Activated T-cell treated with anti-CD3 and anti-CD28 coated beads for 24 hours (primary cell): Measurements from ENCODE around the gene SLC24A3.

ENCODE experiments used
- DNase-seq: peaks from one replicate; pipeline ENCODE4 v3.0.0-alpha.2; 2020; ENCODE audit warnings: low read depth

SLC24A3 gene

DNA sequence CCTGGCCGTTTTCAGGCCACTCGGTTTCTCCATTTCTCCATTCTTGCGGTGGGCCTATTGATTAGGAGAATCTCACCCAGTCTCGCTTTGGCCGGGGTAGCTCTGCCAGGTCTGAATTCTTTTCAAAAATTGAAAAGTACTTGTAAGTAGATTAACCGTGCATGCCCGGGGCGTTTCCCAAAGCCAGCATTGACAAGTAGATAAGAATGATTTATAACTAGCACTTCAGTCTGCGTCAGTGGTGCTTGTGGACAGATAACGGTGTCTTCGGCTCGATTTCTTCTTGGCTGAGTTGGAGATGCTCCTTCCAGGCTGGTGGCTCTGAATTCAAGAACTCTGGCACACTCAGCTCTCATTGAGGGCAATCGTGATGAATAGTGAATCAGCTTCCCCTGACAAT, 29.0 kb downstream of the SLC24A3 start:
- DNase-seq = no peak

DNA sequence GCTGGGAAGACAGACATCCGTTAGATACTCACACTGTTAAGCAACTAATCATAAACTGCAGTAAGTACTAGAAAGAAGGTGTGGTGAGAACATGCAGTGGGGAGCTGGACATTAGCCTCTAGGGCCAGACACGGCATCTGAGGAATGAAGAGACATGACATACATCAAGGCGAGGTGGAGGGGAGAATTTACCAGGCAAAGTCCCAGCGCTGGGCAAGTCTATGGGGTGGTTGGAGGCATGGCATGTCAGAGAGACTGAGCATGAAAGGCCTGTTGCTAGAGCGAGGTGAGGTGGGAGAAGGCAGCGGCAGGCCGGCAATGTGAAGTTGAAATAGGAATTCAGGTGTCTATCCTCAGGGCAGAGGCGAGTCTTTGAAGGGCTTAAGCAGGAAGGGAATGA, 31.8 kb downstream of the SLC24A3 start:
- DNase-seq = no peak

DNA sequence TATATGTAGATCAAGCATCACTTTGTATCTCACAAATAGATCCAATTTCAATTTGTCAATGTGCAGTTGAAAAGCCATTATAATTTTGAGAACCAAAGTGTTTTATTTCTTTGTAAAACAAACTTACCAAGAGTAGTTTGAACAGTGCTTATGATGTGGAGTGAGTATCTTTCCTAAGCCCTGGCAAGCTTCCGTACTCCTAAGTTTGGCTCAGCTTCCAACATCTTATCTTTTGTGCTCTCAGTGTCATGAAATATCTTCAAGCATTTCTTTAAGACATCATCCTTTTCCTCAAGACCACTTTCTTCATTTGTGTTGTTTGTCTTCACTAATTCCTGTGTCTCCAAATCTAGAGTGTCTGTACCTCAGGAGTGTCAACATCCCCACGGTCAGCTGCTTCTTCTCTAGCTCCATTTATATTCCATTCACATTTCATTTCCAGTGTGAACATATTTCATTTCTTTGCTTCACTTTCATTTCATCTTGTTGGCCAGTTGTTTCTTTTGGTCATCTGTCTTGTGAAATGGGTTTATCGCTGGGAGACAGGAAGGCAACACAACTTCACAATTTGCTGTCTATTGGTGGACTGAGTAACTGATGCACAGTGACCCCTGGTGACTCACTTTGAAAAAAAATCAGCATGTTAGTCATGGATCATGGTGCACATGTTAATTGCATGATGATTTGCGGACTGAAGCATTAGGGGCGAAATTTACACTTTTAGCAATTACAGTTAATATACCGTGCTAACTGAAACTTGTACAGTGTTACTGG, 36.9 kb downstream of the SLC24A3 start:
- DNase-seq = no peak

DNA sequence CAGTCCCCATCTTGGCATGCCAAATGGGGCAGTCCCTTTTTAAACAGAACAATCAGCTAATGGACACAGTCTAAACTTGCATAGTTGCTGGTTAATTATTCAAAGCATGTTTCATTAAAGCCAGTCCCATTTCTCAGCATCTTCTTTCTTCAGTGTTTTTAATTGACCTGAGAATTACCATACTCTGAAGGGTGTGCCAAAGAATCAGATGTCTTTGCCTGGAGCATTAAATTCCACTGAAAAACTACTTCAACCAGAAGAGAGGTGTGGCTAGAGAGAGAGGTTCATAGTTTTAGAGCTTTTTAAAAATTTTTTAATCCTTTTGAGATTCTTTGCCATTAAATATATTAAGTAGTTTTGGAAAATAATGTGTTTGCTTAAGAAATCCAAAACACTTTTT, 37.9 kb downstream of the SLC24A3 start:
- DNase-seq = no peak

DNA sequence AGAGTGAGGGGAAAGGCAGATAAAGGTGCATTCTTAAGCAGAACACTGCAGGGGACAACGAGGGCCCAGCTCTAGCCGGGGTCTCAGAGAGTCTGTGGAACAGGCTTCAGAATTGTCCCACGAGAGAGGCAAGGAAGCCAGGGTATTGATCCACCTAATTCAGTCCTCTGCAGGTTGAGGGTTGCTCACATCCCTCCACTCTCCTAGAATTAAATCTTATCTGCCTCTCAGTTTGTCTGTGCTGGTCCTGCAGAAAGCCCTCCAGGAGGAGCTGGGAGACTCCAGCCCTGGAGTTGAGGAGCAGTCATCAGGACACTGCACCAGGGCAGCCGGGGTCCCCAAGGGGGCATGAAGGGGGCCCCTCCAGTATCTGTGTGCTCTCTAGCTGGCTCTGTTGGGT, 39.1 kb downstream of the SLC24A3 start:
- DNase-seq = no peak

DNA sequence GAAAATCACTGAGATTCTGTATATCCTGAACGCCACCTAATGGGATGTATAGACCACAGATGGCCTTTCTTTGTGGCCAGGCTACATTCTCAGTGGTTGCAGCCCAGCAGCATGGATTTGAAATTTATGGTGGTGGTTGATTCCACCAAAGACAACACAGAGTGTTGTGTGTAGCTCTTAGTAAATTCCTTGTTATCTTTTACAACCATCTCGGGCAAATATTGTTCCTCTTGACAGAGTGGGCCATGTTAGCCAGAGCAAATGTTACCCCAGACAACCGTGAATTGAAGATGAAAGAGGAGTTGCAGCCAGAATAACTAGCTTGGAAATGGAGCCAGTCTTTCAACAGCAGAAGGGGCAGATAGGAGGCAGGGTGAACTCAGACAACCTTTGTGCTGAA, 39.5 kb downstream of the SLC24A3 start:
- no peak for DNase-seq

DNA sequence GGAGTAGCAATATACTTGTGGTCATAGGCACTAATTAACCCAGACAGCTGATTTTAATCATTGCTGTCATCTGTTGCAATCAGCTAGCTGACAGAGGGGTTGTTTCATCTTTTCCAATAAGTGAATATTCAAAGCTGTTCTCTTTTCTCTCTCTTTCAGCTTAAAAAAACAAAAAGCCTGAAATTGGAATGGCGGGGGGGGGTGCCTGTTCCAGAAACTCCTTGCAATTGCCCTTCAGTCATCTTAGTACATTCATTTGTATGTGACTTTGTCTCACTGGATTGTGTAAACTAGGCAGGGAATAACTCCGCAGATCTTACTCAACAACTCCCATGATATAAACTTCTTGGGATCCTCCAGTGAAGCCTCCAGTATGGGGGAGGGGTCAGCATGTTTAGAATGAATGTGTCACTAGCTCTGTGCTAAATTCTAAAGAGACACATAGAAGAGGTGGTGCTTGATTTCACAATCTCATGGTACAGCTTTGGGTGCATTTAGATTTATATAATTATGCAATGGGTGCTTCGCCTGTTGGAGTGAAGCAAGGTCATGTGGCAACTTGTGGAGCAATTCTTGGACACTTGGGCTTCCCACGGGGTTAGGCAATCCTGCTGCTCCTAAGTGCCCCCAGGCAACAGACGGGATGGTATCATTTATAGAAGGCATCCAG, 40.1 kb downstream of the SLC24A3 start:
- DNase-seq = no peak

DNA sequence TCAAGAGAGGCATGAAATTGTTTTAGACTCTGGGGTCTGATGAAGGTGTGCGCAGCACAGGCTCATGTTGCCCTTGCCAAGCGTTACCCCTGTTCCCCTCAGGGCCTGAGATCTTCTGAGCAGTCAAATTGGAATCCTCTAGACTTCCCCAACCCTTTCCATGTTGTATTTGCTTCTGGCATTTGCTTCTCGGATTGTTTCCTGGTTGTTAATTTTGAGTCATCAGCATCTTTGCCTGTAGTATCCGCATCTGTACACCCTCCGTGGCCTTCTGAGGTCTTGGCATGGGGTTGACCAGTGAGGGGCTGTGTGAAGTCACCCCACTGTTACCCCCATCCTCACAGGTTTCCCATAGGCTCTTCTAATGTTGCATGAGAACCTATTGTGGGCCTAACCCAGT, 40.9 kb downstream of the SLC24A3 start:
- no peak for DNase-seq

DNA sequence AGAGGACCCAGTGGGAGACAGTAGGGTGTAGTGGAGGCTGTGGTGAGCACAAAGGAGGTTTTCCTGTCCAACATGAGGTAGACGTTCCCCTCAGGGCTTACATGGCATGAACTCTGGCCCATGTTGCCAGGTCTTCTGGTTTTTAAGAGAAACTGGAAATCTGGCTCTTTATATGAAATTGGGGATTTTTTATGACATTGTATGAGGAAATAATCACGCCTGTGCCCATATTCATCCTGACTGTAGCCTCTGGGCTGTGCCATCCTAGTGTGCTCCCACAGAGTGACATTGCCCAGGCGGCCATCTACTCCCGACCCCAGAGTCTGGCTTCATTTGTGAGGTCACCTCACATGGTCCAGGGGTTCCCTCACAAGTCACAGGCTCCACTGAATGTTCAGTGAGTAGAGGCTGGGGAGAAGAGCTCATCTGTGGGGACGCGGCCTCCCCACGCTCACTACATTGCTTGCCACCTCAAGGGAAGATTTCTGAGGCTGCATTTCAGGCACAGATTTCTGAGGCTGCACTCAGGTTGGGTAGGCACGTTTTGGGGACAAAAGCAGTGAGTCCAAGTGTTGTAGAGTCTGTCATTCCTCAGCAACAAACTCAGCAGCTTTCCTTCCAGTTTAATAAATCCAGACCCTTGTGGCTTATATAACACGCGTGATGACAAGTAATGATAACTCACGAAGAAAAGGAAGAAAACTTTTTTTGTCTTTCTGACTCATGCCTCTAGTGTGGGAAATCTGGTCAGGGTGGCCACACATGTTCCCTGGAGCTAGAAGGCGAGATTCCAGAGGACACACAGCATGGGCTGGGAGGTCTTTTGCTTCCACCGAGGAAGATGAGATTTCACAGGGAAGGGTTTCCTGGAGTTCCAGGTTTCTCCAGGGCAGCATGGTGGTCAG, 41.7 kb downstream of the SLC24A3 start:
- DNase-seq = no peak

DNA sequence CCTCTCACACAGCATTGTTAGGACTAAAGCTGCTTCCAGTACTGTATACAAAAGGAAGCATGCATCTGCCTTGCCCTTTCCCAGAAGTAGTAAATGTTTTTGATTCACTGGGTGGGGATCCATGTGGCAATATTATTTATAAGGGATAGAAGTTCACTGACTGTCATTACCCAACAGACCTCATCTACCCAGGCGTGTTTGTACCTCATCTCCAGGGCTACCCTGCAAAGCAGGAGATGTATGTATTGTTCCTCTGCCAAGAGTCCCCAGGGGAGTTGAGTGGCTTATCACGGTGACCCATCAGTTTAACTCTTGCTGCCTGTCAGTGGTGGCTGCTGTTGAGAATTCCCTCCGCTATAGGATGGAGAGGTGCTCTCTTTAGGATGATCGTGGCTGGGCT, 42.5 kb downstream of the SLC24A3 start:
- no peak for DNase-seq

DNA sequence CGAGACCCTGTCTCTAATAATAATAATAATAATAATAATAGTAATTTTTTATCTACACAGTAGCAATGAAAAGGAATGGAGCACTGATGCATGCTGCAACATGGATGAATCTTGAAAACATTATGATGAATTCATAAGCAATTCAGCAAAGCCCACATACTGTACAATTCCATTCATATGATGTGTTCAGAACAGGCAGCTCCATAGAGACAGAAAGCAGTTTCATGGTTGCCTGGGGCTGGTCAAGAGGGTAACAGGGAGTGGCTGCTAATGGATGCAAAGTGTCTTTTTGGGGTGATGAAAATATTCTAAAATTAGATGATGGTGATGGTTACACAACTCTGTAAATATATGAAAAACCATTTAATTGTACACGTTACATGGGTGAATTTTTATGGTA, 43.6 kb downstream of the SLC24A3 start:
- DNase-seq = no peak

DNA sequence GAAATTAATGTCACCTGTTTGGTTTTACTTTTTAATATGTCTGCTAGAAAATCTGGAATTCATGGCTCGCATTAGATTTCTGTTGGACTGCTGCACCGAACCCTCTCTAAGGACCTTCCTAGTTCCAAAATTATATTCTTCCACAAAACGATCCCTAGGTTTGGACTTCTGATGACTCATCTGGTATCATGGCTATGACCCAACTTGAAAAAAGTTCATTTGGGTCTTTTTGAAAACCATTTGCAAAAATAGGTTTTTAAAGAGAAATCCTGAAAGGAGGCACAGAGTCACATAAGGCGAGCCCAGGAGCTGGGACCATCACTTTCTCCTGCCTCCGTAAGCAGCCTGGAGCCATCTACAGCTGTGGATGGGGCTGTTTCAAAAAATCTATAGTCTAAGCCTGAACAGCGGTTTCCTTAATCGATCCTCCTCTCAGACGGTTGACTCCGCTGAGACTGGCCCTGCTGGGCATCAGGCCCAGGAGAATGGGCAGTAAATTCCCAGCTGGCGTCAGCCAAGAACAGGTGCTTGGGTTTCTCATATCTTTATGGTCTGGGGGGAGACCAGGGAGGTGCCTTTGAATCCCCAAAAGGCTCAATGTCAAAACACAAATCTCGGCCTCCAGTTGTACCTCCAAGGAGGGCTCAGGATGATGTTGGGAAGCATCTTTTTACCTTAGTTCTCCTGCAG, 44.6 kb downstream of the SLC24A3 start:
- DNase-seq = no peak

DNA sequence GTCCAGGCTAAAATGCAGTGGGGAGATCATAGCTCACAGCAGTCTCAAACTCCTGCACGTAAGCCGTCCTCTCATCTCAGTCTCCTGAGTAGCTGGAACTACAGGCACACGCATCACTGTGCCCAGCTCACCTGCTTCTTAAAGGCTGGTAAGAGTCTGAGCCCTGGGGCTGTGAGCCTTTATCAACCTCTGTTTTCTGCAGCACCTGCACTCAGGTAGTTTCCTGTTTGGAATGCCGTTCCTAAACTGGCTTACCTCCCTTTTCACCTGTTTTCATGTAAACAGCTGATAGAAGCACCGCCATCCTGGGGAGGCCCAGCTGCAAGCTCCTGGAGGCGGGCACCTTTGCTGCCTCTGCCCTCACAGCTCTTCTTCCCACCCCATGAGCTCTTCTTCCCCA, 45.4 kb downstream of the SLC24A3 start:
- DNase-seq = no peak

DNA sequence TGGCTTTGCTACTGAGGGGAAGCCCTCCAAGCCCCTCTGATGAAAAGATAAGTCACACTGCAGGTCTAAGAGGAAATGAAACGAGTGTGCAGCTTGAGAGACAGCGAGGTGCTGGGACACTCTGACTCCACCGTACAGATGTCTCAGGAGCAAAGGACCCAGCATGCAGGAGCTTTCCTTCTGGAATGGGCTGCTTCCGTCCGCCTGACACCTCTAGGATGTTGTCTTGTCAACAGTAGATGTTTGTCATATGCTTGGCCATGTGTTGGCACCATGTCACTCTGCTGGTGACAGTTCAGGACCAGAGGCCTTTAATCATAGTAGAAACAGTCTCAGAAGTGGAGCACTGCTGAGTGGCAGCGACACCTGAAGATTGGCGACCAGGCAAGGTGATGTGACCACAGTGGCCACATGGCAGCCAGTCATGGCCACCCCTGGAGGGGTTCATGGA, 46.7 kb downstream of the SLC24A3 start:
- DNase-seq = no peak

DNA sequence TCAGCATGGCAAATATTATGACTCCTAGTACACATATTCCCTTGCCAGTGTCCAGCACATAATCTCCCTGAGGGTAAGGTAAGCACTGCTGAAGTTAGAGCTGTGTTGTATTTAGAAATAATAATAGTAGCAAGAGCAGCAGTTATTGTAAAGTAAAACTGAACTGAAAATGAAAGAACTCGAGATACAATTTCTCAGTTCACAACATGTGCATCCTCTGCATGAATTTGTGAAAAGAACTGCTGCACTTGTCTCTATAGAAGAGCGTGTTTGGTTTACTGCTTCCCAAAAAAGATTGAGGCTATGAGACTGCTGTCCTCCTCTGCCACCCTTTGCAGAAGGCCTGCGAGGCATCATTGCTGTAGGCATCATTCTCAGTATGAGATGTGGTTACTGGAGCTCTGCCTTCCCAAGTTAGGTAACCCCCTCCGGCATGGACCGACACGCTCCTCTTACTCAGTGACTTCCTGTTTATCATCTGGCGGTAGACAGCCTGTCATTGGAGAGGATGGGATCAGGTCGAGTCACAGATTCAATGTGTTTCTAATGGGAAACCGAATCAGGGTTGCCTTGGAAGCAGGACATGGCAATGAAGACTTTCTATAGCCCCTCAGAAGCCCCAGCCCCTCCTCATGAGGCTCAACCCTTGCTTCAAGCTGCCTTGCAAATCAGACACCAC, 48.1 kb downstream of the SLC24A3 start:
- DNase-seq = no peak

DNA sequence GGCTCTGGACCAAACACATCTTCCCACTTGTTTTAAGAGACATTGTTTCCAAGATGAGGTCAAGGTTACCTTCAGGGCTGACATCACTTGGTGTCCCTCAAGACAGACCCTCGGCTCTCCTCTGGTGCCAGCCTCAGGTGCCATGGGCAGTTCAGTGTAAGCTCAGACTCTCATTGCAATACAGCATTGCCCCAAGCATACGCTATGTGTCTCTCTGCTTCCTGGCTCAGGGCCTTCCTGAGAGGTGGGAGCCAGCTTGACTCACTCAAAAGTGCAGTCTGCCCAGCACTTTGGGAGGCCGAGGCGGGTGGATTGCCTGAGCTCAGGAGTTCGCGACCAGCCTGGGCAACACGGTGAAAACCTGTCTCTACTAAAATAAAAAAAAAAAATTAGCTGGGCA, 51.7 kb downstream of the SLC24A3 start:
- no peak for DNase-seq

DNA sequence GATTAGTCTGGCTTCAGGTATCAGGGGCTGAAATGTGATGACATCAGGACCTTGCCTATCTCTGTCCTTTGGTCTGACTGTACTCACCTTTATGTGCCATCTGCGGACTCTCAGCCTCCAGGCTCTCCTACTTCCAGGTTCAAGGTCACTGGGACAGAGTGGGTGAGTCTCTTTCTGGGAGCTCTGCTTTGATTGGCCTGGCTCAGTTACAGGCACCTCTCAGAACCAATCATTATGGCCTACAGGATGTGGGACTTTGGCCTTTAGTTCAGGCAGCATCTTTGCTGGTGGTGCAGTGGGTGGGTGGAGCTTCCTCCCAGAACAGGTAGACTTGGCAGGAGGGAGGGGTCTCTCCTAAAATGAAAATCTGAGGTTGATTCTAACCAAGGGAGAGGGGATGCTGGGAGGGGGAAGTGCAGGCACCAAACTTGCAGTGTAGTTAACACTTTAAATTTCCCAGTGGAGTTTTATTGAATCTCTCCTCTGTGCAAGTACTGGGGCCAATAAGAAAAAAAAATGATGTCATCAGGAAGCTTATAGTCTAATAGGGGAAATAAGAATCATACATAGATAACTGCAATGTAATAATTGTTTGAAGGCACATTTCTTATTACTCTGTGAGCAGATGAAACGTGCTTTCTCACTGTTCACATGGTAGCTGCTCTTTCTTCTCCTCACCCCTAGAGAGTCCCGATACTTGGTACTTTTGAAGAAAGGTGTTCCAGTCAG, 53.4 kb downstream of the SLC24A3 start:
- DNase-seq = no peak

DNA sequence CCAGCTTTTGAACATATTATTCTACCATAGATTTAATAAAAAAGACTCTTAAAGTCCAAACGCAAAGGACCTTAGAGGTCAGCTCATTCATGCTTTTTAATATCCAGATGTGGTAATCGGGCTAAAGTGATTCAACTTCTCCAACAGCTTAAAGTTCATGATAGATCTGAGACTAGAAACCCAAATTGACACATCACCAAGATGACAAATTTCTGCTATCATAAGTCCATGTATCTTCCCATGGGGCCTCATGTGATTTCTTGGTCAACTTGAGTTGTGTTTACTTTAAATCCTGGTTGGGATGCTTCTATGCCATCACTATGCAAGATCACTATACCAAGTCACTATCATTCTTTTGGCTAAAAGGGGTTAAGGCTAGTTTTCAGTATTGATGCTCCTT, 56.0 kb downstream of the SLC24A3 start:
- no peak for DNase-seq

DNA sequence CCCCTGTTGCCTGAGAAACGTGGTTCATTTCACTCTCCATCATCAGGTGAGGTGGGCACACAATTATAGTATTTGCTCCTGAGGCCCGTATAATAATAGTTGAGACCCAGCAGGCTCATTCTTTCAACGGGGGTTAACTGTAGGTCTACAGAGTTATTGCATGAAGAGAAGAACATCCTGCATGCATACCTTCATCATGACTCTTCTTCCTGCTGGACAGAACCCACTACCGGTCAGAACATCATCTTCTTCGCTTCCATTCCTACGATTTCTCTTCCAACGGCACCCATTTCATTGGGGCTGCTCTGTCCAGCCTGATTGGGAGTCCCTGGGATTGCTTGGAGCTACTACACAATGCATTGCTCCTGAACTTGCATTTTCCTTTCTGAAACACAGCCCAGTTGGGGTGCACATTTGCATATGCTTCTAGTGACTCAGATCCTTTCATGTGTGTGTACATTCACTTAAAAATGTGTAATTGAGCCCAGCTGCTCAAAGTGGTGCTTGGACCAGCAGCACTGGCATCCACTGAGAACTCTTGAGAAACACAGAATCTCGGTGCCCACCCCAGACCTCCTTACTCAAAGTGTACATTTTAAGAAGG, 57.4 kb downstream of the SLC24A3 start:
- DNase-seq = no peak

DNA sequence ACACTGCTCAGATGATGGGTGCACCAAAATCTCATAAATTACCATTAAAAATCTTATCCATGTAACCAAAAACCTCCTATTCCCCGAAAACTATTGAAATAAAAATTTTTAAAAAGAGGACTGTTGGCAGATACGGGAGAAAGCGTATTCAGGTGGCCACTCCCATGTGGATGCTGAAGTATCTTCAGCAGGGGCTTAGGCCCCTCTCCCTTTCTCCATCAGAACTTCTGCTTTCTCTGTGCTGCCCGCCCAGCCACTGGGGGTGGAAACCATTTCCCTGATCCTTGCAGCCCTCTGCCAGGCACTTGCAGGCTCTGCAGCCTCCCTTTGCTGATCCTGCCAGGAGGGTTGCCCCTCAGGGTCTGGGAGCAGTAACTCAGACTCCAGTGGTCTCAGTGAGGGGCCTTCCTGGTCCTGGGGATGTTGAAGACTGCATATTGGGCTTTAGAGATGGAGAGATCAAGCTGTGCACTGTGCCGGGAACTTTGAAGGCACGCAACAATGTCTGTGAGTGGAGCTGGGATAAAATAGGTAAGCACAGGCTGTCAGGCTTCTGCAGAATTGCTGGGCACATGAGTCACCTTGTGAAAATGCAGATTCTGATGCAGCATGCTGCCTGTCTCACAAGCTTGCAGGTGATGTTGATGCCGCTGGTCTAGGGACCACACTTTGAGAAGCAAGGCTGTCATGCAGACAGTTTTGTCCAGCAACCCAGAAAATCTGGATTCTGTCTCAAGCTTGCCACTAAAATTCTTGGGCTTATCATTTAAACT, 59.6 kb downstream of the SLC24A3 start:
- no peak for DNase-seq
